Activated CD8-positive, alpha-beta memory T cell treated with anti-CD3 and anti-CD28 coated beads for 1 hour (primary cell): ENCODE data around the gene RUNX1.

Experiments
- DNase-seq, 2 donors: peaks; one replicate each; pipeline ENCODE4 v3.0.0-alpha.2; 2020; ENCODE audit warnings: low read depth in 1 of 2; ENCODE audit errors: extremely low read depth in 1 of 2

RUNX1 gene

DNA sequence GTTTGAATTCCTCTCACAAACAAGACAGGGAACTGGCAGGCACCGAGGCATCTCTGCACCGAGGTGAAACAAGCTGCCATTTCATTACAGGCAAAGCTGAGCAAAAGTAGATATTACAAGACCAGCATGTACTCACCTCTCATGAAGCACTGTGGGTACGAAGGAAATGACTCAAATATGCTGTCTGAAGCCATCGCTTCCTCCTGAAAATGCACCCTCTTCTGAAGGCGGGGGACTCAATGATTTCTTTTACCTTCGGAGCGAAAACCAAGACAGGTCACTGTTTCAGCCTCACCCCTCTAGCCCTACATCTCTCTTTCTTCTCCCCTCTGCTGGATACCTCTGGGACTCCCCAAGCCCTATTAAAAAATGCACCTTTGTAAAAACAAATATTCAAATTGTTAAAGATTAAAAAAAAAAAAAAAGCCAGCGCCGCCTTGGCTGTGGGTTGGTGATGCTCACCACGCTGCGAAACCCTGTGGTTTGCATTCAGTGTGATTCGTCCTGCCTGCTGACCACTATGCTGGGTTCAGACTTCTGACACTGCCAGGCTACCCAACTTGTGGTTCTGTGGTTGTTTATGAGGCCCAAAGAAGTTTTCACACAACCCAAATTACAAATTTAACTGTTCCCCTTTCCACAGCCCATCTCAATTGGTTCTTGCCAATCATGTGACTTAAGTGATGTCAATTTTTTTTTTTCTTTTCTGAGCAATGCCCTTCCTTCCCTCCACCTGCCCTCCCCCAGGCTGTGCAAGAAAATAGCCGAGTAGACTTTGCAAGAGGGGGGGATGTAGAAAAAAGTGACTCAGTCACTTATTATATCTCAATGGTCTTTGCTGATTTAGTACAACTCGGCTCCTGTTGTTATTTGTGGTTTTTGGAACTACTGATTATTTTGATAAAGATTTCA lies at the start of gene RUNX1:
TSS of gene RUNX1 (minus strand) at position 597 of the 912 bp plus-strand sequence.
- peak; percentile 38 to 50 for DNase-seq

DNA sequence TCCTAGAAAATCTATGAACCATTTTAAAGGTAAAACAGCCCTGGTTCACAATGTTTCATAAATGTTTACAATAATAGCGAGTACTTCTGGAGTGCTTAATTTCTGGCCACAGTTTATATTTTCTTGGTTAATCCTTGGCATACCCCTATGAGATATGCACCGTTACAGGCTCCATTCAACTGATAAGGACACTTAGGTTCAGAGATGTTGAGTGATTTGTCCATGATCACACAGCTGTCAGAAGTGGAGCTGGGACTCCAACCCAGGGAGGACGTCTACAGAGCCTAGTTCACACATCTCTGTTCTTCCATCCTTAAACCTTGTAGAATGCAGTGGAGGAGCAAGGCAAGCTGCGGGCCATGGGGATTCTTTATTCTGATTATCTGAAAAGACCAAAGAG lies 48.4 kb upstream of the RUNX1 start:
- DNase-seq, result no peak

DNA sequence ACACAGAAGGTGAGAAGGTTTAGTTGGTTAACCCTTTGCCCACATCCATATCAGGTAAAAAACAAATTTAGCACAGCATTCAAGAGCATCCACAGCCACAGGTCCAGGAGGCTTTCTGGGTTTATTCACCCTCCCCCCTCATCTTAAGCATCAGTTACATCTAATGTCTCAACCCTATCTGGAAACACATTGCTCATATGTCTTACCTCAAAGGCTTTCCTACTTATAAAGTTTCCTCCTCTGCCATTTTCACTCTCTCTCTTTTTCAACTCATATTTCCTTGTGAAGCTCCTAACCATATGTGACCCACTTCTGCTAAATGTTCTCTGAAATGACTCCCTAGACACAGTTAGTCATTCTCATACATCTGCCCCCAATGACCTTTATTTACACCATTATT lies 47.9 kb upstream of the RUNX1 start:
- no peak for DNase-seq

DNA sequence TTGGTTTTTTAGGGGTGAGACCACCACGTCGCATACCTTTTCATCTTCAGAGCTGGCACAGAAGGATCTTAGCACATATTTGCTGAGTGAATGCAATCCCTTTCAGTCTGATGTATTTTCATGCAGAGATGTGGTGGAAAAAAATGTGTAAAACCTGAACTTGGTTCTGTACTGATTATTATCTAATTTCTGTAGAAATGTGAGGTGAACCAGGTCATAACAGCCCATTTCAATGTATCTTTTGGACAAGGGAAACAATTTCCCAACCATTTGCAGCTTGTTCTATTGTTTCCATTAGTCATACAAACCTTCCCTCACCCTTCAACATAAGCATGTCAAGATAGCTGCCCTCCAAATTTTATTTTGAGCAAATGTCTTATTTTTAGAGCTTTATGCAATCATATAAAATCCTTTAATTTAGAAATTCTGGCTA lies 46.8 kb upstream of the RUNX1 start:
- DNase-seq, result no peak

DNA sequence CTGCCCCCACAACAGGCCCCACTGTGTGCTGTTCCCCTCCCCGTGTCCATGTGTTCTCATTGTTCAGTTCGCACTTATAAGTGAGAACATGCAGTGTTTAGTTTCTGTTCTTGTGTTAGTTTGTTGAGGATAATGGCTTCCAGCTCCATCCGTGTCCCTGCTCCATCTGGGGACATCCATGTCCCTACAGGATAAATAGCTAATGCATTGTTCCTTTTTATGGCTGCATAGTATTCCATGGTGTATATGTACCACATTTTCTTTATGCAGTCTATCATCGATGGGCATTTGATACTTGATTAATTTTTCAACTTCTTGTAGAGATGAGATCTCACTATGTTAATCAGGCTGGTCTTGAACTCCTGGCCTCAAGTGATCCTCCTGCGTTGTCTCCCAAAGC lies 44.4 kb upstream of the RUNX1 start:
- DNase-seq, result no peak

DNA sequence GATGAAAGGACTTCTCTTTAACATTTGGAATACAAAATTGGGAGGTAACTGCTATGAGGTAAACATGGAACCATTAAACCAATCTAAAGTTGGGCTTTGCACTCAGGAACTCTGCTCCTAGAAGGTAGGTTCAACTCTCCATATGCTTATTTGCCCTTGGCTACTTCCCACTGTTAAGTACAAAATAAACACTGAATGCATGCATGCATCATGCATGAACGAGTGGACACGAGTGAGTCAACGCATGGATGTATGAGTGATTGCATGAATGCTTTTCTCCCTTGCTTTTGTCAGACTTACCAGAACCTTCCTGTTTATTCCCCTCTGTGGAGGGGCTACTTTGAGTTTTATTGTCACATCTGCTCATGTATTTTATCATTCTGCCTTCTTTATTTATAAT lies 42.4 kb upstream of the RUNX1 start:
- DNase-seq, result no peak

DNA sequence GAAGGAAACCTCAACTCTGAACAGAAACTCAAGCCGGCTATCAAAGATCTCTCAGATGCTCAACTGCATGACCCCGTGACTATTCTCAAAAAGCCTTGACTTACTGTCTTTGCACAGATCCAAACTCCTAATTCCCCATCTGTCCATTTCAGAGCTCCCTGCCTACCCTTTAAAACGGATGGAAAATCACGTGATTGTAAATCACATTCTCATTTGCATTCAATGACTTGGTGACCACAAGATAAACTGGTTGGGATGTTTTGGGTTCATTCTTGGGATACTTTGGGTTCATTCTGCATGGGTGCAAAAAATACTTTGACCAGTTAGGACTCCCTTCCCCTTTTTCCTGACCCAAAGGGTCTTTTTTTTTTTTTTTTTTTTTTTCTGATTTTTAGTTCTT lies 41.3 kb upstream of the RUNX1 start:
- DNase-seq, result no peak

DNA sequence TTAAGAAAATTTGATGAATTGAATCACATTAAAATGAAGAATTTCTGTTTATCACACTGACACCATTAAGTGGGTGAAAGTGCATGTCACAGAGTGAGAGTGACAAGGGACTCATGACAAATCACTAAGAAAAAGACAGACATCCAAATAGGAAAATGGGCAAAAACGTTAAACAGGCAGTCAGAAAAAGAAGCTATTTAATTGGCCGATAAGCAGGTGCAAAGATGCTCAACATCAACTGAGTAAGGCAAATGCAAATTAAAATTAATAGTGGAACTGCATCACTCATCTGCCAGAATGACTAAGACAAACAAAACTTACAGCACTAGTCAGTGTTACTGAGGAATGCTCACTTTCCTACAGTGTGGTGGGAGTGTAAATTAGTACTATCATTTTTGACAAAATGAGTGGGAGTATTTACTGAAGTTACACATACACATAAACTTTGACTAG lies 39.2 kb upstream of the RUNX1 start:
- DNase-seq, result no peak

DNA sequence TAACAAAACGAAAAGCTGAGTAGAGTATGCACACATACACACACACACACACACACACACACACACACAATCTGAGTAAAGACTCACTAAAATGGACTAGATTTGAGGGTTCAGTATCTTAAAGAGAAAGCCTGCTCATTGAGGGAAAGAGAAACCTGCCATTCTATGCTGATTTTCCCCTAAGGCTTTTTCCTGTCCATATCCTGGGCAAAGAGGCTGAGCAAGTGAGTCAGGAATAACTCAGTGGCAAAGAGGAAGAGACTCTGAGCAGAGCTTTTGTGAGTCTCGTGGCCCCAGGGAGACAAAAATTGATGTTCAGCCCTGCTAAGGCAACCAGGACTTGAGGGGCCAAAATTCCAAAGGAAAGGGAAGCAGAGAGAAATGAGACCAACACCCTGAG lies 37.3 kb upstream of the RUNX1 start:
- no peak for DNase-seq

DNA sequence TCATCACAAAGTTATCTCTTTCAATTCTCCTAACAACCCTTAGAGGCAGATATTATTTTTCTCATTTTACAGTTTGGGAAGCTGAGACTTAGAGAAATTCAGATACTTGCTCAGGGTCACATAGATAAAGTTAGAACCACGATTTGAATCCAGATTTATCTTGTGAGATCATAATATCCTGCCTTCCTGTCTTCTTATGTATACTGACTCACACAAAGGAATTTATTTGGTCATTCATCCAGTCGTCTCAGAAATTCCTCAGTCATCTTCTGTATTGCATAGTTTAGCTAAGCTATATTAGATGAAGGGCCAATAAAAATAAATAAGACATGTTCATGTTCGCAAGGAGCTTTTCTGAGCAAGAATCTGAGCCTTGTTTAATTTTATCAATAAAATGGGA lies 35.8 kb upstream of the RUNX1 start:
- DNase-seq, result no peak

DNA sequence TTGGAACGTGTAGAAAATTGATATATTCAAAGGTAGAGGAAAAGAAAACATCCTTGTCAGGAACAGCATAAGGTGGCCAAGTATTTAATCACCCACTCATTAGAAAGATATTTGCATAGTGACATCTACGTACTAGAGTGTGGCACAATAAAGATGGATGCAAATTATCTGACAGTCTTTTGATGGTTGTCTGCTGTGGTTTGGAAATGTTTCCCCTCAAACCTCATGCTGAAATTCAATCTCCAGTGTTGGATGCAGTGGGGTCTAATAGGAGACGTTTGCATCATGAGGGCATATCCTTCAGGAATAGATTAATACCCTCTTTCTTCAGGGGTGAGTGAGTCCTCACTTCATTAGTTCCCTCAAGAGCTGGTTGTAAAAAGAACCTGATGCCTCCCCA lies 34.1 kb upstream of the RUNX1 start:
- DNase-seq, result no peak

DNA sequence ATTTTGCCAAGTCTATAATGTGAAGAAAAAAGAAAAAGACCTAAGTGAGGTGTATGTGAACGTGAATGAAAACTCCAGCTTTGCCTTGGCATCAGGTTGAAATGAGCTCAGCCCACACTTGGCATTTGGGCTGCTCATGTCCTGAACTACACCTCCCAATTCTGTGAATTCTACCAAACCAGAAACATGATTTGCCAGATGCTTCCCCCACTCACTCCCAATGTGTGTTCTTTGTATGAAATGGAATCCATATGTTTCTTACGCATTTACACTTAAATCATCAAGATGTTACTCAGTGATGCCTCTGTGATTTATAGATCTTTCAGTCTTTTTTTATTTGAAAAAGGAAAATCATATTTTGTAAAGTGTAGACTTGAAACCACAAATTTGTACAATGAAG lies 32.8 kb upstream of the RUNX1 start:
- no peak for DNase-seq

DNA sequence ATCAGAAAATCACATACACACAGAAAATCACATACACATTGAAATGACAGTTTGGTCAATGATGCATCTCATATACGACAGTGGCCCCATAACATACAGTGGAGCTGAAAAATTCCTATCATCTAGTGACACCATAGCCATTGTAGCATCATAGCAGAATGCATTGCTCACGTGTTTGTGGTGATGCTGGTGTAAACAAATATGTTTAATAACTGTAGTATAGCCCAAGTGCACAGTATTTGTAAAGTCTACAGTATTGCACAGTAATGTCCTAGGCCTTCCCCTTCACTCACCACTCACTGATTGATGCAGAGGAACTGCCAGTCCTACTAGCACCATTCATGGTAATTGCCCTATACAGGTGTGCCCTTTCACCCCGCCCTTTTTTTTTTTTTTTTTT lies 30.1 kb upstream of the RUNX1 start:
- DNase-seq, result no peak

DNA sequence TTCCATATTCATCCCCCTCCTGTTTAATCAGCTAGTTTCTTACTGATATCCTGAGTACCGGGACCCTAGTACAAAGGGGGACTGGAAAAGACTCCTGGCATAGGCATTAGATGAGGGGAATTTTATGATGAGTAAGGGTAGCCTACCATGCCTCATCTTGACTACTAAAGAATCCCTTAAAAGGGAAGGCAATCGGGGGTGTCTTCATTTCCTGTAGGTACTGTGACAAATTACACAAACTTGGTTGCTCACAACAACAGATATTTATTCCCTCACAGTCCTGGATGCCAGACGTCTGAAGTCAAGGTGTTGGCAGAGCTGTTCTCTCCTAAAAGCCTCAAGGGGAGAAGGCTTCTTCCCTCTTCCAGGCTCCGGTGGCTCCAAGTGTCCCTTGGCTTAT lies 28.9 kb upstream of the RUNX1 start:
- DNase-seq, result no peak

DNA sequence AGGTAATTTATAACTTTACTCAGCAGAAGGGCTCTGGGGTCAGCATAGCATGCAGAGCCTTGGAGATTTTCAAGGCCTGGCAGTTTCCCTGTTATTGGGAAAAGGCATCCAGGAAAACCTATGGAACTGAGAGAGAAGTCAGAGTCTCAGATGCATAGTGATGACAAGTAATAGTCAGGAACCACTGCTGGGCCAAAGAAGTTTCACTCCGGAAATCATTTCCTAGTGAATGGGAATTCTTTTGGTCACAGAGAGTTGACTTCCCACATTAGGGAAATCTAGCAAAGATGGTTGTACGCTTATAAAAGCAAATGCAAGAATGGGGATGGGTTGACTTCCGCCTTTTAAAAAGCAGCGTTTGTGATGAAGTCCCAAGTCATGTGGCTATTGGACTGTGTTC lies 28.4 kb upstream of the RUNX1 start:
- no peak for DNase-seq

DNA sequence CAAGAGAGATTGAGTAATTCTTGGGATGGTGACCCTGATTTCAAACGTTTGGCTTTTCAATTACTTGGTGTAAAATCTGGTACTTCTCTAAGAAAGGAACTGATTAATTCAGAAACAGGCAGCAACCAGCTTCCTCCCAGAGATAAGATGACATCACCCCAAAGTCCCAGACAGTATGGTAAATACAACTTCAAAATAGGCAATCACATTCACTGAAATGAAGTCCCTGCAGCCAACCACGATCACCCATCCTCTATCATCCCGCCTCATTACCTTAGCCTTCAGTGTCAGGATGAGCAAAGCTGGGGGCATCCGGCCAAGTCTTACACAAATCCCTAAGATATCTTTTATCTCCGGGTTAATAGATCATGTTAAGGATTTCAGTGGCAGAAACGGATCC lies 26.4 kb upstream of the RUNX1 start:
- no peak for DNase-seq

DNA sequence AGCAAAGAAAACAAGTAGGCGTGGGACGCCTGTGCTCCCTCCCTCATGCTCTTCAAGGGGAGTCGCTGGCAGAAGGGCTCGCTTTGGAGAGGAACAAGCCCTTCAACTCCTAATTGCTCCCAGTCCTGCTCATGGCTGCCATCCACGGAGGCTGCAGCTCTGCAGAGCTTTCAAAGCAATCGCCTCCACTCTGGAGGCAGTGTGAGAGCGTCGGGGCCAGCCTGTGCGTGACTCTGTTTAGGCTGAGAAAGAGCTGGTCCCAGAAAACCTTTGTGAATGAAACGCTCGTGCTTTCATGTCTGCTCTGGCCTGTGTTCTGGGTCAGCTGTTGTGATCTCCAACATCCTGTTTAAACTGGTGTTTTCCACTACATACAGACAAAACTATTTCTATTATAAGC lies 23.9 kb upstream of the RUNX1 start:
- DNase-seq, result no peak

DNA sequence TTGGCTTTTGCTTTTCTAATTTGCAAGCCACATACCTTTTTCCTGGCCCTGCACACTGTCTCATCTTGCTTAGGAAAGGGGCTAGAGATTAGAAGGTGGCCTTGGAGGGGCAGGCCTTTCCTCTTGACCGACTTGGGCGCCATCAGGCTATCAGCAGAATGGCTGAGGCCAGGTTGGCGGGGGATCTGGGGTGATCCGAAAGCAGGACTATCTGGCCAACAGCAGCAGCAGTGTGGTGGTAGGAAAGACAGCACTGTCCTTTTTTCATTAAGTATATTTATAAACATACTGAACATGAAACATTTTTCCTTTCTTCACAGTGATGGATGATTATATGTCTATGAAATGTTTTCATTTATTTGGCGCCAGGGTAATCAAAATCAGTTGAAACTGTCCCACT lies 23.5 kb upstream of the RUNX1 start:
- DNase-seq, result no peak

DNA sequence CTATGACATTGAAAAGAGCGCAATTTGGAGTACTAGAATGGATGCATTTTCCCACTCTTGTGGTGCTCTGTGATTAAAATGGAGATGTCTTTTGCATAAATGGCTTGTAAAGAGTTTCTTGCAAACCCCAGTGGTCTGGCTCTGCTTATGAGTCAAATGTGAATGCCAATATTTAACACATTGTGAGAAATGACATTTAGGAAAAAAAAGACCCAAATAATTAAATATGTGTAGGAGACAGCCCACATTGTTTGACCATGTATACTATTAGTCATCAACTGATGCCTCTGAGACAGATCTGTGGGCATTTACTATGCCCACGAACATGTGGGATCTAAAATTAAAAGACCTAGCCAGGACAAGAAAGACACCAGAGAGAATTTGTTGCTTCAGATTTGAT lies 22.2 kb upstream of the RUNX1 start:
- DNase-seq, result no peak

DNA sequence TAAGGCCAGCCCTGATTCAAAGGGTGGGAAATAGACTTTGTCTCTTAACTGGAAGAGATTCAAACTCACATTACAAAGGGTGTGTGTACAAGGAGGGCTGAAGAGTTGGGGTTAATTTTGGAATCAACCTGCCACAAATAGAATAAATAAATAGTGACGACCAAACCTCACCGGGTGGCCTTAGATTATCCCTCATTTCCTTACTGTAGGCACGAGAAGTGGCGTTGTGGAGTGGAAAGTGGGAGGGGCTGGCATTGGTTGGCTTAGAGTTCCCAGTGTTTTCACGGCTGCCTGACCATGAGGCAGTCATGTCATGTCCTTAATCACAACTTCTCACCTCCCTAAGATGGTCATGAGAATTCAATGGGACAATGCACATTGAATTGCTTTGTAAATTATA lies 21.3 kb upstream of the RUNX1 start:
- no peak for DNase-seq

DNA sequence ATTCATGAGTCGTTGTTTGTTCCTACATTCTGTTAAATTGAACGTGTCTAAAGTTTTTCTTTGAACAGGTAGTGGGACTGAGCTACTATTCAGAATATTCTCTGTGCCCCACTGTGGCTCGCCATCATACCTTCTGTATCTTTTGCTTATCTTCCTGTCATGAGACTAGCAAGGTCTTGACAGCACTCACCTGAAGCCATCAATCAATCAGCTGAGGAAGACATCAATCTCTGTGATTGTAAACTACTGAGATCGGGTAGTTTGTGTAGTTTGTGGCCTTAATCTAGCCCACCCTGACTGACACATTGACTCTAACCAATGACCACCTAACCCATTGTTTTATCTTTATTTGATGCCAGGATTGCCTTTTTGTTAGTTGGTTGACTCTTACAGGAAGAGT lies 17.7 kb upstream of the RUNX1 start:
- DNase-seq, result no peak

DNA sequence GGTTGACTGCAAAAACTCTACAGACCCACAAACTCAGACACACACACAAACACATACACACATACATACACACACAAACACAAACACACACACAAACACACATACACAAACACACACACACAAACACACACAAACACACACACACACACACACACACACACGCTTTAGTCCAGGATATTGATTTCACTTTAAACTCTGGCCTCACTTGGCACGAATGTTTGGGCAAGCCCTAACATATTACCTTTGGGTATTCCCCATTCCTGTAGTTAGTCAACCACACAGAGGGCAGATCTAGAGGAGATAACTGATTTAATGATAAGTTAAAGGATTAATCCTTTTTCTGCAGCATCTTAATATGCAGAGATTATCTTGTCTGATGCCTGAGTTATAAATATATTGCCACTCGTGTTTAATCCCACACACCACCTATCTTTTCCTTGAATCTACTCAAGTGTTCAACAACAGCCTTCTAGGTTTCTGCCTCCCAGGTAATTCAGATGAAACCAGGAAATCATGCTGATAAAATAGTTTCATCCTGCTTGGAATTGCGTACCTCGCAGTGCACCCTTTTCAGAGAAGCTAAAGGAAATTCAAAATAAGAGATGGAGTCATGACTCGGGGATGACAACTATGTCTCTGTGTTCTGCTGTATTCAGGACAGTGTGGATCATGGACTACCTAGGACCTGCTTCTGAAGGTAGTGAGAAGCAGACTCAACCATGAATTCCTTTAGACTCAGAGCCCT lies 14.5 kb upstream of the RUNX1 start:
- DNase-seq, result no peak
